ENCODE results near the gene CACNA1E. TPM values are rescaled to one million over a fixed set of nuclear protein-coding genes. Genes with fewer than 3 reads are reported as not detected.

Gene CACNA1E
- total and polyA plus RNA-seq, 2 experiments from 2014 or later: 0.32 to 1.1 TPM

DNA sequence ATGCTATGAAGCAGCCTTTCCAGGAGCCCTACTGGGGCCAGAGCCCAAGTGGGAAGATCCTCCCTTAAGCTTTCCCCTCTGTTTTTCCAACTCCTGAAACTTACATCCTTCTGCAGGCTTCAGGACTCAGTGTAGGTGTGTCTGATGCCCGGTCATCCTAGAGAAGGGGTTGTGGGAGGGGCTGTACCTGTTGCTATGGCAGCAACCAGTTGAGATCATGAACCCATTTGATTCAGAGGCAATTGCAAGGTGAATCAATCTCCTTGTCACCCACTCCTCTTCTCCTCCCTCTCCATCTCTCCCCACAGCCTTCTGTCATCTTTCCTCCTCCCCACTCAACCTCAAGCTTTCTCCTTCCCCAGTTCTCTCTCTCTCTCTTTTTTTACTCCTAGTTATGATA lies 151.8 kb downstream of the CACNA1E start:
- no peaks in the 10 kb centered on the region for H3K36me3 Mint-ChIP-seq (ENCODE audit: low read depth)
- no peak overlapping the region for H2AFZ ChIP-seq
- TF ChIP-seq CREB1 (CRISPR knock-in tag; IDR thresholded peaks at IDR 0.05; ENCODE audit: low read depth): no peak
- no peak for TF ChIP-seq EZH2phosphoT487 (IDR thresholded peaks at IDR 0.05; ENCODE audit: unreplicated experiment)
- TF ChIP-seq NANOG (IDR thresholded peaks at IDR 0.05; ENCODE audit: borderline replicate concordance): no peak
- TF ChIP-seq, protein P1, sequence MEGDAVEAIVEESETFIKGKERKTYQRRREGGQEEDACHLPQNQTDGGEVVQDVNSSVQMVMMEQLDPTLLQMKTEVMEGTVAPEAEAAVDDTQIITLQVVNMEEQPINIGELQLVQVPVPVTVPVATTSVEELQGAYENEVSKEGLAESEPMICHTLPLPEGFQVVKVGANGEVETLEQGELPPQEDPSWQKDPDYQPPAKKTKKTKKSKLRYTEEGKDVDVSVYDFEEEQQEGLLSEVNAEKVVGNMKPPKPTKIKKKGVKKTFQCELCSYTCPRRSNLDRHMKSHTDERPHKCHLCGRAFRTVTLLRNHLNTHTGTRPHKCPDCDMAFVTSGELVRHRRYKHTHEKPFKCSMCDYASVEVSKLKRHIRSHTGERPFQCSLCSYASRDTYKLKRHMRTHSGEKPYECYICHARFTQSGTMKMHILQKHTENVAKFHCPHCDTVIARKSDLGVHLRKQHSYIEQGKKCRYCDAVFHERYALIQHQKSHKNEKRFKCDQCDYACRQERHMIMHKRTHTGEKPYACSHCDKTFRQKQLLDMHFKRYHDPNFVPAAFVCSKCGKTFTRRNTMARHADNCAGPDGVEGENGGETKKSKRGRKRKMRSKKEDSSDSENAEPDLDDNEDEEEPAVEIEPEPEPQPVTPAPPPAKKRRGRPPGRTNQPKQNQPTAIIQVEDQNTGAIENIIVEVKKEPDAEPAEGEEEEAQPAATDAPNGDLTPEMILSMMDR (conservative IDR thresholded peaks at IDR 0.05; ENCODE audit: low read depth in 2 of 2): no peak
- TF ChIP-seq ZNF114 (CRISPR knock-in tag; IDR thresholded peaks at IDR 0.05): no peak
- TF ChIP-seq, protein P2, sequence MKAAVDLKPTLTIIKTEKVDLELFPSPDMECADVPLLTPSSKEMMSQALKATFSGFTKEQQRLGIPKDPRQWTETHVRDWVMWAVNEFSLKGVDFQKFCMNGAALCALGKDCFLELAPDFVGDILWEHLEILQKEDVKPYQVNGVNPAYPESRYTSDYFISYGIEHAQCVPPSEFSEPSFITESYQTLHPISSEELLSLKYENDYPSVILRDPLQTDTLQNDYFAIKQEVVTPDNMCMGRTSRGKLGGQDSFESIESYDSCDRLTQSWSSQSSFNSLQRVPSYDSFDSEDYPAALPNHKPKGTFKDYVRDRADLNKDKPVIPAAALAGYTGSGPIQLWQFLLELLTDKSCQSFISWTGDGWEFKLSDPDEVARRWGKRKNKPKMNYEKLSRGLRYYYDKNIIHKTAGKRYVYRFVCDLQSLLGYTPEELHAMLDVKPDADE (IDR thresholded peaks at IDR 0.05): no peak
- TF ChIP-seq, protein P3, sequence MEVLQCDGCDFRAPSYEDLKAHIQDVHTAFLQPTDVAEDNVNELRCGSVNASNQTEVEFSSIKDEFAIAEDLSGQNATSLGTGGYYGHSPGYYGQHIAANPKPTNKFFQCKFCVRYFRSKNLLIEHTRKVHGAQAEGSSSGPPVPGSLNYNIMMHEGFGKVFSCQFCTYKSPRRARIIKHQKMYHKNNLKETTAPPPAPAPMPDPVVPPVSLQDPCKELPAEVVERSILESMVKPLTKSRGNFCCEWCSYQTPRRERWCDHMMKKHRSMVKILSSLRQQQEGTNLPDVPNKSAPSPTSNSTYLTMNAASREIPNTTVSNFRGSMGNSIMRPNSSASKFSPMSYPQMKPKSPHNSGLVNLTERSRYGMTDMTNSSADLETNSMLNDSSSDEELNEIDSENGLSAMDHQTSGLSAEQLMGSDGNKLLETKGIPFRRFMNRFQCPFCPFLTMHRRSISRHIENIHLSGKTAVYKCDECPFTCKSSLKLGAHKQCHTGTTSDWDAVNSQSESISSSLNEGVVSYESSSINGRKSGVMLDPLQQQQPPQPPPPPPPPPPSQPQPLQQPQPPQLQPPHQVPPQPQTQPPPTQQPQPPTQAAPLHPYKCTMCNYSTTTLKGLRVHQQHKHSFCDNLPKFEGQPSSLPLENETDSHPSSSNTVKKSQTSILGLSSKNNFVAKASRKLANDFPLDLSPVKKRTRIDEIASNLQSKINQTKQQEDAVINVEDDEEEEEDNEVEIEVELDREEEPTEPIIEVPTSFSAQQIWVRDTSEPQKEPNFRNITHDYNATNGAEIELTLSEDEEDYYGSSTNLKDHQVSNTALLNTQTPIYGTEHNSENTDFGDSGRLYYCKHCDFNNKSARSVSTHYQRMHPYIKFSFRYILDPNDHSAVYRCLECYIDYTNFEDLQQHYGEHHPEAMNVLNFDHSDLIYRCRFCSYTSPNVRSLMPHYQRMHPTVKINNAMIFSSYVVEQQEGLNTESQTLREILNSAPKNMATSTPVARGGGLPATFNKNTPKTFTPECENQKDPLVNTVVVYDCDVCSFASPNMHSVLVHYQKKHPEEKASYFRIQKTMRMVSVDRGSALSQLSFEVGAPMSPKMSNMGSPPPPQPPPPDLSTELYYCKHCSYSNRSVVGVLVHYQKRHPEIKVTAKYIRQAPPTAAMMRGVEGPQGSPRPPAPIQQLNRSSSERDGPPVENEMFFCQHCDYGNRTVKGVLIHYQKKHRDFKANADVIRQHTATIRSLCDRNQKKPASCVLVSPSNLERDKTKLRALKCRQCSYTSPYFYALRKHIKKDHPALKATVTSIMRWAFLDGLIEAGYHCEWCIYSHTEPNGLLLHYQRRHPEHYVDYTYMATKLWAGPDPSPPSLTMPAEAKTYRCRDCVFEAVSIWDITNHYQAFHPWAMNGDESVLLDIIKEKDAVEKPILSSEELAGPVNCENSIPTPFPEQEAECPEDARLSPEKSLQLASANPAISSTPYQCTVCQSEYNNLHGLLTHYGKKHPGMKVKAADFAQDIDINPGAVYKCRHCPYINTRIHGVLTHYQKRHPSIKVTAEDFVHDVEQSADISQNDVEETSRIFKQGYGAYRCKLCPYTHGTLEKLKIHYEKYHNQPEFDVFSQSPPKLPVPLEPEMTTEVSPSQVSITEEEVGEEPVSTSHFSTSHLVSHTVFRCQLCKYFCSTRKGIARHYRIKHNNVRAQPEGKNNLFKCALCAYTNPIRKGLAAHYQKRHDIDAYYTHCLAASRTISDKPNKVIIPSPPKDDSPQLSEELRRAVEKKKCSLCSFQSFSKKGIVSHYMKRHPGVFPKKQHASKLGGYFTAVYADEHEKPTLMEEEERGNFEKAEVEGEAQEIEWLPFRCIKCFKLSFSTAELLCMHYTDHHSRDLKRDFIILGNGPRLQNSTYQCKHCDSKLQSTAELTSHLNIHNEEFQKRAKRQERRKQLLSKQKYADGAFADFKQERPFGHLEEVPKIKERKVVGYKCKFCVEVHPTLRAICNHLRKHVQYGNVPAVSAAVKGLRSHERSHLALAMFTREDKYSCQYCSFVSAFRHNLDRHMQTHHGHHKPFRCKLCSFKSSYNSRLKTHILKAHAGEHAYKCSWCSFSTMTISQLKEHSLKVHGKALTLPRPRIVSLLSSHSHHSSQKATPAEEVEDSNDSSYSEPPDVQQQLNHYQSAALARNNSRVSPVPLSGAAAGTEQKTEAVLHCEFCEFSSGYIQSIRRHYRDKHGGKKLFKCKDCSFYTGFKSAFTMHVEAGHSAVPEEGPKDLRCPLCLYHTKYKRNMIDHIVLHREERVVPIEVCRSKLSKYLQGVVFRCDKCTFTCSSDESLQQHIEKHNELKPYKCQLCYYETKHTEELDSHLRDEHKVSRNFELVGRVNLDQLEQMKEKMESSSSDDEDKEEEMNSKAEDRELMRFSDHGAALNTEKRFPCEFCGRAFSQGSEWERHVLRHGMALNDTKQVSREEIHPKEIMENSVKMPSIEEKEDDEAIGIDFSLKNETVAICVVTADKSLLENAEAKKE (CRISPR knock-in tag; IDR thresholded peaks at IDR 0.05): no peak
- TF ChIP-seq POLR2AphosphoS5 (IDR thresholded peaks at IDR 0.05; ENCODE audit: low read depth): no peak
- TF ChIP-seq, protein P4, sequence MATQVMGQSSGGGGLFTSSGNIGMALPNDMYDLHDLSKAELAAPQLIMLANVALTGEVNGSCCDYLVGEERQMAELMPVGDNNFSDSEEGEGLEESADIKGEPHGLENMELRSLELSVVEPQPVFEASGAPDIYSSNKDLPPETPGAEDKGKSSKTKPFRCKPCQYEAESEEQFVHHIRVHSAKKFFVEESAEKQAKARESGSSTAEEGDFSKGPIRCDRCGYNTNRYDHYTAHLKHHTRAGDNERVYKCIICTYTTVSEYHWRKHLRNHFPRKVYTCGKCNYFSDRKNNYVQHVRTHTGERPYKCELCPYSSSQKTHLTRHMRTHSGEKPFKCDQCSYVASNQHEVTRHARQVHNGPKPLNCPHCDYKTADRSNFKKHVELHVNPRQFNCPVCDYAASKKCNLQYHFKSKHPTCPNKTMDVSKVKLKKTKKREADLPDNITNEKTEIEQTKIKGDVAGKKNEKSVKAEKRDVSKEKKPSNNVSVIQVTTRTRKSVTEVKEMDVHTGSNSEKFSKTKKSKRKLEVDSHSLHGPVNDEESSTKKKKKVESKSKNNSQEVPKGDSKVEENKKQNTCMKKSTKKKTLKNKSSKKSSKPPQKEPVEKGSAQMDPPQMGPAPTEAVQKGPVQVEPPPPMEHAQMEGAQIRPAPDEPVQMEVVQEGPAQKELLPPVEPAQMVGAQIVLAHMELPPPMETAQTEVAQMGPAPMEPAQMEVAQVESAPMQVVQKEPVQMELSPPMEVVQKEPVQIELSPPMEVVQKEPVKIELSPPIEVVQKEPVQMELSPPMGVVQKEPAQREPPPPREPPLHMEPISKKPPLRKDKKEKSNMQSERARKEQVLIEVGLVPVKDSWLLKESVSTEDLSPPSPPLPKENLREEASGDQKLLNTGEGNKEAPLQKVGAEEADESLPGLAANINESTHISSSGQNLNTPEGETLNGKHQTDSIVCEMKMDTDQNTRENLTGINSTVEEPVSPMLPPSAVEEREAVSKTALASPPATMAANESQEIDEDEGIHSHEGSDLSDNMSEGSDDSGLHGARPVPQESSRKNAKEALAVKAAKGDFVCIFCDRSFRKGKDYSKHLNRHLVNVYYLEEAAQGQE (IDR thresholded peaks at IDR 0.05; ENCODE audit: unreplicated experiment): no peak
- no peak for TF ChIP-seq JUNB (IDR thresholded peaks at IDR 0.05; ENCODE audit: unreplicated experiment)
- no peak for TF ChIP-seq ZNF331 (CRISPR knock-in tag; IDR thresholded peaks at IDR 0.05; ENCODE audit: low read depth)
- TF ChIP-seq STAT1 (IDR thresholded peaks at IDR 0.05; ENCODE audit: unreplicated experiment): no peak
- no peak overlapping the region for H3K27ac ChIP-seq (ENCODE audit: low read depth)
- H3K9me3 Mint-ChIP-seq: no peaks in the 10 kb centered on the region
- no peaks in the 10 kb centered on the region for H3K27me3 Mint-ChIP-seq (ENCODE audit: insufficient read depth, low read depth, poor library complexity)
- no peaks in the 10 kb centered on the region for H3K79me2 ChIP-seq (replicated peaks; ENCODE audit: insufficient read depth)
- H3K27me3 ChIP-seq (ENCODE audit: insufficient read depth): no peaks in the 10 kb centered on the region
- H4K20me1 ChIP-seq (replicated peaks; ENCODE audit: insufficient read depth): no peaks in the 10 kb centered on the region
- H3K9me2 ChIP-seq (ENCODE audit: insufficient read depth): 0 out of 2 replicates have a peak, but pooled peaks cover 7% of the 10 kb centered on the region
- H3K4me3 ChIP-seq: no peak overlapping the region
- no peak overlapping the region for H3K27ac Mint-ChIP-seq
- no peaks in the 10 kb centered on the region for H3F3A ChIP-seq (replicated peaks; ENCODE audit: low read depth)
- H3K4me1 ChIP-seq (ENCODE audit: insufficient read depth): no peaks in the 10 kb centered on the region
- ATAC-seq (no peak), DNase-seq (ENCODE audit: low spot score) (no peak)
- no peaks in the 10 kb centered on the region for H3K36me3 ChIP-seq (ENCODE audit: insufficient read depth)
- H3K4me1 Mint-ChIP-seq: peaks cover 3% of the 10 kb centered on the region; the same call in 1 of the 3 replicates
- H3K4me2 ChIP-seq: no peak overlapping the region
- H3K4me3 Mint-ChIP-seq: no peak overlapping the region
